Stimulated activated CD8-positive, alpha-beta memory T cell treated with anti-CD3 and anti-CD28 coated beads, Interleukin-7, amount 100 ng/mL, for 24 hours (primary cell): ENCODE data around the gene PTPRN2.

Experiments used
- DNase-seq: peaks from one replicate; pipeline ENCODE4 v3.0.0-alpha.2; 2020; ENCODE audit warnings: low read depth

PTPRN2 gene

GRCh38 chr7:157660971-157661610 is 926.5 kb downstream of the PTPRN2 start:
- no peak for DNase-seq

- DNase-seq: no peak
These were observed 928.7 kb downstream of the PTPRN2 start for GRCh38 chr7:157658851-157659412.

GRCh38 chr7:157657741-157658740 is 929.6 kb downstream of the PTPRN2 start:
- no peak for DNase-seq

GRCh38 chr7:157656195-157656769 is 931.3 kb downstream of the PTPRN2 start:
- DNase-seq: no peak

- DNase-seq: no peak
These were observed 933.3 kb downstream of the PTPRN2 start for GRCh38 chr7:157654350-157654749.

- DNase-seq: no peak
These were observed 933.8 kb downstream of the PTPRN2 start for GRCh38 chr7:157653827-157654207.

GRCh38 chr7:157652954-157653826 is 934.4 kb downstream of the PTPRN2 start:
- no peak for DNase-seq

- DNase-seq: no peak
These were observed 935.3 kb downstream of the PTPRN2 start for GRCh38 chr7:157652161-157652953.

GRCh38 chr7:157651366-157652160 is 936.1 kb downstream of the PTPRN2 start:
- DNase-seq: no peak

GRCh38 chr7:157650801-157651200 is 936.8 kb downstream of the PTPRN2 start:
- no peak for DNase-seq

GRCh38 chr7:157650131-157650631 is 937.4 kb downstream of the PTPRN2 start:
- no peak for DNase-seq

- no peak for DNase-seq
These were observed 941.1 kb downstream of the PTPRN2 start for GRCh38 chr7:157646551-157646950.

- no peak for DNase-seq
These were observed 942.1 kb downstream of the PTPRN2 start for GRCh38 chr7:157645539-157645938.

GRCh38 chr7:157644946-157645345 is 942.7 kb downstream of the PTPRN2 start:
- DNase-seq: no peak

- no peak for DNase-seq
These were observed 944.1 kb downstream of the PTPRN2 start for GRCh38 chr7:157643525-157643970.

- DNase-seq: no peak
These were observed 945.8 kb downstream of the PTPRN2 start for GRCh38 chr7:157641866-157642265.

GRCh38 chr7:157640144-157640543 is 947.5 kb downstream of the PTPRN2 start:
- no peak for DNase-seq

- no peak for DNase-seq
These were observed 949.1 kb downstream of the PTPRN2 start for GRCh38 chr7:157638563-157638962.

GRCh38 chr7:157637216-157637949 is 950.2 kb downstream of the PTPRN2 start:
- DNase-seq: no peak
